ENCODE measurements around the gene YOD1. TPM values are rescaled to one million over a fixed set of nuclear protein-coding genes. Genes with fewer than 3 reads are reported as not detected.

Gene YOD1
- total and polyA plus RNA-seq, 2 of the 13 experiments (the other 11 are each of a cell fraction or from before 2014, with no cell fraction given): 3.4 to 9.1 TPM

- no peak overlapping the region for H2AFZ ChIP-seq (ENCODE audit: low read length)
- H3K4me2 ChIP-seq (ENCODE audit: low read depth, low read length): no peak overlapping the region
- no peak for TF ChIP-seq IRF9 (CRISPR knock-in tag; IDR thresholded peaks at IDR 0.05; ENCODE audit: borderline replicate concordance)
- no peak for TF ChIP-seq SSRP1 (CRISPR knock-in tag; IDR thresholded peaks at IDR 0.05)
- TF ChIP-seq ZNF33B (CRISPR knock-in tag; IDR thresholded peaks at IDR 0.05): no peak
- no peak for TF ChIP-seq BRCA1 (CRISPR knock-in tag; IDR thresholded peaks at IDR 0.05)
- TF ChIP-seq ATF6 (CRISPR knock-in tag; conservative IDR thresholded peaks at IDR 0.05): no peak
- no peak for TF ChIP-seq MAF1 (CRISPR knock-in tag; IDR thresholded peaks at IDR 0.05; ENCODE audit: borderline replicate concordance)
- TF ChIP-seq AKAP8 (CRISPR knock-in tag; IDR thresholded peaks at IDR 0.05): no peak
- no peak for TF ChIP-seq ZIK1 (CRISPR knock-in tag; IDR thresholded peaks at IDR 0.05; ENCODE audit: borderline replicate concordance, low read depth)
- TF ChIP-seq SMARCC2 (IDR thresholded peaks at IDR 0.05): no peak
- no peak for TF ChIP-seq NFATC3 (CRISPR knock-in tag; IDR thresholded peaks at IDR 0.05)
- TF ChIP-seq ZBED4 (CRISPR knock-in tag; IDR thresholded peaks at IDR 0.05; ENCODE audit: borderline replicate concordance): no peak
- TF ChIP-seq HNF4G (IDR thresholded peaks at IDR 0.05; ENCODE audit: borderline replicate concordance, low read depth, low read length): no peak
- TF ChIP-seq HNF4G (CRISPR knock-in tag; IDR thresholded peaks at IDR 0.05; ENCODE audit: borderline replicate concordance, low read depth): no peak
- TF ChIP-seq FOXK1 (CRISPR knock-in tag; IDR thresholded peaks at IDR 0.05; ENCODE audit: borderline replicate concordance, low read depth): no peak
- TF ChIP-seq ISX (CRISPR knock-in tag; conservative IDR thresholded peaks at IDR 0.05): no peak
- no peak for TF ChIP-seq ZNF597 (CRISPR knock-in tag; IDR thresholded peaks at IDR 0.05)
- H3K4me1 ChIP-seq (ENCODE audit: insufficient read depth, low read length): peaks cover 43% of the 10 kb centered on the region
- 59% methylated on average over 7 of the region's 7 CpGs for WGBS (ENCODE audit: low lambda C conversion rate)
- no peaks in the 10 kb centered on the region for H4K20me1 ChIP-seq (ENCODE audit: insufficient read depth, low read length)
- no peak overlapping the region for H3K4me3 ChIP-seq (replicated peaks in 1 of 3; ENCODE audit: insufficient read depth in 1 of 3, low read depth in 2 of 3, low read length in 3 of 3)
- no TSS peak for BruUV-seq (replicated peaks)
- intact Hi-C loops (cut with micrococcal nuclease; ENCODE audit: unreplicated experiment) (no loop called here), in situ Hi-C loops (cut with HindIII; ENCODE audit: extremely low pct_ligation_motif_present, low pct_unique_long_range_greater_than_20kb) (no loop called here)
- no peak overlapping the region for H3K27ac ChIP-seq (ENCODE audit: extremely low read length, insufficient read depth, low read length)
- no peak for DNase-seq (ENCODE audit: low spot score)
- H3K27me3 ChIP-seq (ENCODE audit: control insufficient read depth in 1 of 2, insufficient read depth in 2 of 2, low read length in 2 of 2): no peaks in the 10 kb centered on the region
- FAIRE-seq: no peak
- ATAC-seq: no peak
- no peaks in the 10 kb centered on the region for H3K36me3 ChIP-seq (replicated peaks in 1 of 2; ENCODE audit: control insufficient read depth in 1 of 2, insufficient read depth in 2 of 2, low read length in 2 of 2)
- no peak overlapping the region for H3K9ac ChIP-seq (ENCODE audit: insufficient read depth, low read depth, low read length)
- no peaks in the 10 kb centered on the region for H3K9me3 ChIP-seq (ENCODE audit: low read length)
- CTCF ChIA-PET (ENCODE audit: low intra/inter-chr PET ratio, low total read pairs): no interaction called here
- H3K79me2 ChIP-seq (ENCODE audit: insufficient read depth, low read length): no peaks in the 10 kb centered on the region
- POLR2A ChIA-PET: no interaction called here
These were observed 33.1 kb downstream of the YOD1 start for GRCh38 chr1:207017615-207018559.
